Activated T-cell treated with anti-CD3 and anti-CD28 coated beads for 4 hours (primary cell): ENCODE measurements around the gene SMIM1.

Source experiments
- DNase-seq: peaks from one replicate; pipeline ENCODE4 v3.0.0-alpha.2; 2020

The SMIM1 gene, protein sequence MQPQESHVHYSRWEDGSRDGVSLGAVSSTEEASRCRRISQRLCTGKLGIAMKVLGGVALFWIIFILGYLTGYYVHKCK

DNA sequence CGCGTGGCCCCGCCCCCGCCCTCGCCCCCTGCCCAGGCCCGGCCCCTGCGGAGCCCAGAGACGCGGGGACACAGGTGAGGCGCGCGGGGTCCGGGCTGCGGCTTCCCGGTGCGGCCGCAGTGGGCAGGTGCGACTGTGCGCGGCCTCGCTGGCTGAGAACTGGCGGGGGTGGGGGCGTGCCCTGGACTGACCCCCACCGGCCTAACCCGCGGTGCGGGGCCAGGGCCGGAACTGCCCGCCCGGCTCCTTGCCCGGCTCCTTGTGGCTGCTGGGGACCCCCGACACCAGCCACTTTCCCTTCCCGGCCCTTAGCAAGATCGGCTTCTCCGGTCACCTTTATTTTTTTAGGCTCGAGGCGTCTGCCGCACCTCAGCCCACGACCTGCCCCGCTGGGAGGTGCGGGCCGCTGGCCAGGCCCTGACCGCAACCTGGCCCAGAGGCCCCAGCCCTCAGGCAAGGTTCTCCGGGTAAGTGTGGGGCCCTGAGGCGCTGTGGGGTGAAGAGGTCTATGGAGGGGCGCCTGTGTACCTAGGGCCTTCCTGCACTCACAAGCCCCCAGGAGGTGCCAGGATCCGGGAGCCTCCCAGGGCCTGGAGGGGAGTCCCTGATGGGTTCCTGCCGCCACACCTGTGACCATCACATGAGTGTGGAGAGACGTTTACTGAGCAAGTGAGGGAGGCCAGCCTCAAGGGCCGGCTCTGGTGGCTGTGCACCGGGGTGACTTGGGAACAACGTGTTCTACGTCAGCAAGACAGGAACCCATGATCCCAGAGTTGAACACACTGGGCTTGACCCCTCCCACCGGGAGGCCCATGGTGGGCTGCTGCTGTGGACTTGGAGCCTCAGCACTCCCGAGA lies at the start of gene SMIM1:
Gene SMIM1, plus strand, starts transcription at position 35 of the 857 bp plus-strand sequence. CDS start 2,625 bp downstream, outside the sequence.
- no peak for DNase-seq

DNA sequence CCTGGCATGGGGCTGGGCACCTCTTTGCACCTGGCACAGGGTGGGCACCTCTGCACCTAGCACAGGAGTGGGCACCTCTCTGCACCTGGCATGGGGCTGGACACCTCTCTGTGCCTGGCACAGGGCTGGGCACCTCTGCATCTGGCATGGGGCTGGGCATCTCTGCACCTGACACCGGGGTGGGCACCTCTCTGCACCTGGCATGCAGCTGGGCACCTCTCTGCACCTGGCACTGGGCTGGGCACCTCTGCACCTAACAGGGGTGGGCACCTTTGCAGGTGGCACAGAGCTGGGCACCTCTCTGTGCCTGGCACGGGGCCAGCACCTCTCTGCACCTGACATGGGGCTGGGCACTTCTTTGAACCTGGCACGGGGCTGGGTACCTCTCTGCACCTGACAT lies 49.7 kb upstream of the SMIM1 start:
- DNase-seq = no peak

DNA sequence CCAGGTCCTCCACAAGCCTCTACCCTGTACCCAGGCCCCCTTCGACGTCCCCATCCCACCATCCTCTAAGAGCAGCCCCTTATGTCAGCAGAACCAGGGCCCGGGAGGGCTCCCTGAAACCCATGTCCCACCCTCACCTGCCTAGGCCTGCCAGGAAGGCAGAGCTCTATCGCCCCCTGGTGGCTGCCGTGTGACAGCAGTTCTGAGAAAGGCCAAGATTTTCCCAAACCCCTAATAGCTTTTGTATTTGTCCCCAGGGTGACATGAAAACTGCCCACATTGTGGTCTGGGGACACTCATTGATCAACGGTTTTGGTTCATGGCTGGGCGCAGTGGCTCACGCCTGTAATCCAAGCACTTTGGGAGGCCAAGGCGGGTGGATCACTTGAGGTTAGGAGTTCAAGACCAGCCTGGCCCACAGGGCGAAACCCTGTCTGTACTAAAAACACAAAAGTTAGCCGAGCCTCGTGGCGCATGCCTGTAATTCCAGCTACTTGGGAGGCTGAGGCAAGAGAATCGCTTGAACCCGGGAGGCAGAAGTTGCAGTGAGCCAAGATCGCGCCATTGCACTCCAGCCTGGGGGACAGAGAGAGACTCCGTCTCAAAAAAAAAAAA lies 48.0 kb upstream of the SMIM1 start:
- DNase-seq = peak; percentile 72

DNA sequence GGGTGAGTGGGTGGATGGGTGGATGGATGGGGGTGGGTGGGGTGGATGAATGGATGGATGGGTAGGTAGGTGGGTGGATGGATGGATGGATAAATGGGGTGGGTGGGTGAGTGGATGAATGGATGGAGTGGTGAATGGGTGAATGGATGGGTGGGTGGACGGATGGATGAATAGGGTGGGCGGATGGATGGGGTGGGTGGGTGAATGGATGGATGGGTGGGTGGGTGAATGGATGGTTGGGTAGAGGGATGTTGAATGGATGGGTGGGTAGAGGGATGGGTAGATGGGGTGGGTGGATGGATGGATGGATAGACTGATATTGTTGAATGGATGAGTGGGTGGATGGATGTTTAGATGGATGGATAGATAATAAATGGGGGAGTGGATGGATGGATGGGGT lies 47.2 kb upstream of the SMIM1 start:
- DNase-seq = no peak

DNA sequence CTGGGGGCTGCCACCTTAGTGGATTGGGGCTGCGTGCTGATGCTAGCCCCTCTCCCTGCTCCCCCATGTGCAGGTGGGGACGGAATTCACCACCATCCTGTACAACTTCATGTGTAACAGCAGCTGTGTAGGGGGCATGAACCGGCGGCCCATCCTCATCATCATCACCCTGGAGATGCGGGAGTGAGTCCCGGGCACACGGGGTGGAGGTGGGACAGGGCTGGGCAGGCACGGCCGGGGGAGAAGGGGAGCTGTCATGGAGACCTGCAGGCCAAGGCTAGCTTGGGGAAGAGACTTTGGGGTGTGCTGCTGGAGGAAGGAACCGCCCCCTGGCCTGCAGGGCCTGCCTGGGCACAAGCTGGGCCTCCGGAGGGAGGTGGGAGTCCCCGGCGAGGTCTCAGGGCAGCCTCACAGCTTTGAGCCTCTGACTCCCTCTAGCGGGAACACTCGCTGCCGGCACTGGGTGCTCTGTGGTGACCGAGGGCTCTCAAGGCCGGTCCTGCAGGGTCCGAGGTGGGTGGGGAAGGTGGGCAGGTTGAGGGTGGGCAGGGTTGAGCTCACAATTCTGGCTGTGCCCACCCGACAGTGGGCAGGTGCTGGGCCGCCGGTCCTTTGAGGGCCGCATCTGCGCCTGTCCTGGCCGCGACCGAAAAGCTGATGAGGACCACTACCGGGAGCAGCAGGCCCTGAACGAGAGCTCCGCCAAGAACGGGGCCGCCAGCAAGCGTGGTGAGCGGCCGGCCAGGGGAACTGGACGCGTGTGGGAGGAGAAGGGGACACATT lies 45.3 kb upstream of the SMIM1 start:
- DNase-seq = no peak

DNA sequence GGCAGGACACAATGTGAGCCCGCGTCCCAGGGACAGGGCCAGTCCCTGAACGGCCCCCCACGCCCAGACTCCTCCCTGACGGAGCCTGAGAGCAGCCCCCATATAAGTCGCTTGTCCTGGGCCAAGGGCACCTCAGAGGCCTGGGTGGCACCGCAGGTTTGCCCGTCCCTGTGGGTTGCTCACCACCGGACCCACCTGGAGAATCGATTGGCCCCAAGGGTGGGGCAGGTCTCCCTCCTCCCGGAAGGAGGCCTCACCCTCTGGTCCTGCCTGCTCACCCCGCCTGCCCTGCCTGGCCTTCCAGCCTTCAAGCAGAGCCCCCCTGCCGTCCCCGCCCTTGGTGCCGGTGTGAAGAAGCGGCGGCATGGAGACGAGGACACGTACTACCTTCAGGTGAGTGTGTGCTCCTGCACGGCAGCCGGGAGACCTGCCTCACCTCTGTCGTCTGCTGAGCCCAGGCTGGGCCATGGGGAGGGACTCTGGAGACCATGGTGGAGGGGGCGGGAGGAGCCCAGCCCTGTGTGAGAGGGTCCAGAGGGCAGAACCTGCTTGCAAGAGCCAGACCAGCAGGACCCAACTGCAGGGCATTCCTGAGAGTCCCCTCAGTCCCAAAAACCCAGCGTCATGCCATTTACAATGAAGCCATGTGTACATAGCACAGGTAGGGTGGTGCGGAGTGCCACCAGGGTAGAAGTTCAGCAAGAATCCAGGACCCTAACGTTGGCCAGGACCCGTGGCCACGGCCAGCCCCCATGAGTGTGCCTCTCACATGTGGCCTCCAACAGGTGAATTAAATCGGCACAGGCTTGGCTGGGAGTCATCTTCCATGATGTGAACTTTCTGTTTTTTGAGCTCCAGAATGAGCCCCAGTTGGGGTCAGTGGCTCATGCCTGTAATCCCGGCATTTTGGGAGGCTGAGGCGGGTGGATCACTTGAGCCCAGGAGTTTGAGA lies 44.4 kb upstream of the SMIM1 start:
- DNase-seq = no peak

DNA sequence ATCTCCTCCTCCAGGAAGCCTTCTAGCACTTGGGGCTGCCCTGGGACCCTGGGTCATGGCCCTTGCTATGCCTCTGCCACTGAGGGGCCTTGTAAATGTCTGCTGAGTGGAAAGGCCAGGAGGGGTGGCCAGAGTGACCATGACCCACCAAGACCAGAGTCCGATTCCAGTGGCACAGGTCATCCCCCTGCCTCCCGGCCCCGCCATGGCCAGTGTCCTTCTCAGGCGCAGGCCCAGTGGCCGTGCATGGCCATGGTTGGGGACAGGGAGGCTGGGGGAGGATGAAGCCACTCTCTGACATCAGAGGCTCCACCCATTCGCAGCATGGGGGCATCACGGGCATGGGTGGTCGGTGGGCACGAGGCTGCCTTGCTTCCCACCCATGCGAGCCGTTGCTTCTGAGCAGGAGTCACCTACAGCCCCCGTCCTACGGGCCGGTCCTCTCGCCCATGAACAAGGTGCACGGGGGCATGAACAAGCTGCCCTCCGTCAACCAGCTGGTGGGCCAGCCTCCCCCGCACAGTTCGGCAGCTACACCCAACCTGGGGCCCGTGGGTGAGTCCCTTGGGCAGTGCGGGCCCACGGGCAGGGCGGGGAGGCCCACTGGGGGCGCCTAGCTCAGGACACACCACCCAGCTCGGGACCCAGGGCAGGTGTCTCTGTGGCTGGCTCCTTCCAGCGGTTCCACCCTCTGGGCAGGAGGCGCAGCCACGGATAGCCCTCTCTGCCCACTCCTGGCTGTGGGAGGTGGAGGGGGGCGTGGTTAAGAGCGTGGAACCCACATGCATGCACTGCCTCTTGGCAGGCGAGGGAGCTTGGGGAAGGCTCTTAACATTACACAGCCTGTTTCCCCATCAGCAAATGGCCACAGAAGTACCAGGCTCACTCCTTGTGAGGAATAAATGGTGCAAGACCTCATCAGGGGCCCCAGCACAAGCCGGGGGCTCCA lies 42.7 kb upstream of the SMIM1 start:
- no peak for DNase-seq

DNA sequence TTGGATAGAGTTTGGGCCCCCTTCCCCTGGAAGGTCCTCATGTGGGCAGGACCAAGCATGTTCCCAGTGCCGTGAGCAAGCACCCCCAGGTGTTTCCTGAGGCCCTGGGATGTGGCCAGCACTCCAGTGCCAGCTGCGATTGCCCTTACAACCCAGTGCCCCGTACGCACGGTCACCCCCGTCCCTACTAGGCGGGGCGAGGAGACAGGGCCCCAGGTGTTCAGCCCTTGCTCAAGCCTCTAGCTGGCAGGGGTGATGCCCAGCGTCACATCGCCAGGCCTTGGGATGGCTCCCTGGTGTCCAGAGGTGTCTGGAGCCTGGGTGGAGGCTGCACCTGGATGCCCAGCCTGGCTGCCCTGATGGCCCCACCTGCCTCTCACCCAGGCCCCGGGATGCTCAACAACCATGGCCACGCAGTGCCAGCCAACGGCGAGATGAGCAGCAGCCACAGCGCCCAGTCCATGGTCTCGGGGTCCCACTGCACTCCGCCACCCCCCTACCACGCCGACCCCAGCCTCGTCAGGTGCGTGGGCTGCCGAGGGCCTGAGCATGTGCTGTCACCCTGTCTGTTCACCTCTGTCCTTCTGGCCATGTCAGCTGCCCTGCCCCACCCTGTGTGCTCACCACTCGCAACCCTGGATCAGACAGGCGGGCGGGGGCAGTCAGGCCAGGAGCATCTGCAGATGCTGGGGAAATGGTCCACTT lies 41.9 kb upstream of the SMIM1 start:
- no peak for DNase-seq

DNA sequence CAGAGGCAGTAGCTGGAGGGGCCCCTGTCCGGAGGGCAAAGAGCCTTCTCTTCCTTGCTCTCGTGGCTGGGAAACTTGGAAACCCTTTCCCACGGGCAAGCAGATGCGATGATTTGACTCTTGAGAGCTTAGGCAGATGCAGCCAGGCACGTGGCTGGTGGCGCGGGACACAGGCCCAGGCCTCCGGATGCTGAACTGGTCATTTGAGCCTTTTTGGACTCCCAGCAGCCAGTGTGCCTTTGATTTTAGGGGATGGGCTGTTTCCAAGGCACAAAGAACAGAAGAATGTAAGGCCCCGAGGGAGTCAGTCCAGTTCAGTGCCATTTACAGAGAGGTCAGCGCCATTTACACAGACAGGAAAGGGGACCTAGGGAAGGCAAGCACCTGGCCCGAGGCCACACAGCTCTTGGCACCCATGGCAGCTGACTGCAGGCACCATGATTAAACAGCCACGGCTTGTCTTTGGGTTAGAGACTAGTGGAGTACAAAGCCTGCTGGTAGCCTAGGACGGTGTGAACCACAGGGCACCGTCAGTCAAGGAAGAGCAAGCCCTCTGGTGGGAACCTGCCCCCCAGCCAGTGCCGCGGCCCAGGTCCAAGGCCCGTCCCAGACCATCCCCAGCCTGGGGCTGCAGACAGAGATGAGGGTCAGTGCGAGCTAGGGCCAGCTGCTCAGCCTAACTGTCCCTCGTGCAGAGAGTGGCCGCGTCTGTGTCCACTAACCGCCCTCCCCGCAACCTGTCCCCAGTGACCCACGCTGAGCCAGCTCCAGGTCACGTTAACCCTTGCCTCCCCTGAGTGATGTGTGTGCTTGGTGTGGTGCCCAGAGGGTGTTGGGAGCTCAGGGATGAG lies 40.7 kb upstream of the SMIM1 start:
- DNase-seq = no peak

DNA sequence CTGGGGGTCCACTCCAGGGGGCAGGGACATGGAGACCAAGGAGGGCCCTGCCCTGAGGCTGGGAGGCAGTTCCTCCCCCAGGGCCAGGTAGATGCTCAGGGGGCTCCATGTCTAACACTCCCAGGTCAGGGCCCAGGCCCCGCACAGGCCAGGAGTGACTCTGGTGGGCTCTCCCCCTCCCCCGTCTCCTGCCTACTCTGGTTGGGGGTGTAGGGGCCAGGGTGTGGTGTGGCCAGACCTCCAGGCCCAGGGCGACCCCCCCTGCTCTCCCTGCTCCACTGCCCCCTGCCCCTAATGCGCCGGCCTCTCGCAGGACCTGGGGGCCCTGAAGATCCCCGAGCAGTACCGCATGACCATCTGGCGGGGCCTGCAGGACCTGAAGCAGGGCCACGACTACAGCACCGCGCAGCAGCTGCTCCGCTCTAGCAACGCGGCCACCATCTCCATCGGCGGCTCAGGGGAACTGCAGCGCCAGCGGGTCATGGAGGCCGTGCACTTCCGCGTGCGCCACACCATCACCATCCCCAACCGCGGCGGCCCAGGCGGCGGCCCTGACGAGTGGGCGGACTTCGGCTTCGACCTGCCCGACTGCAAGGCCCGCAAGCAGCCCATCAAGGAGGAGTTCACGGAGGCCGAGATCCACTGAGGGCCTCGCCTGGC lies 40.0 kb upstream of the SMIM1 start:
- no peak for DNase-seq

DNA sequence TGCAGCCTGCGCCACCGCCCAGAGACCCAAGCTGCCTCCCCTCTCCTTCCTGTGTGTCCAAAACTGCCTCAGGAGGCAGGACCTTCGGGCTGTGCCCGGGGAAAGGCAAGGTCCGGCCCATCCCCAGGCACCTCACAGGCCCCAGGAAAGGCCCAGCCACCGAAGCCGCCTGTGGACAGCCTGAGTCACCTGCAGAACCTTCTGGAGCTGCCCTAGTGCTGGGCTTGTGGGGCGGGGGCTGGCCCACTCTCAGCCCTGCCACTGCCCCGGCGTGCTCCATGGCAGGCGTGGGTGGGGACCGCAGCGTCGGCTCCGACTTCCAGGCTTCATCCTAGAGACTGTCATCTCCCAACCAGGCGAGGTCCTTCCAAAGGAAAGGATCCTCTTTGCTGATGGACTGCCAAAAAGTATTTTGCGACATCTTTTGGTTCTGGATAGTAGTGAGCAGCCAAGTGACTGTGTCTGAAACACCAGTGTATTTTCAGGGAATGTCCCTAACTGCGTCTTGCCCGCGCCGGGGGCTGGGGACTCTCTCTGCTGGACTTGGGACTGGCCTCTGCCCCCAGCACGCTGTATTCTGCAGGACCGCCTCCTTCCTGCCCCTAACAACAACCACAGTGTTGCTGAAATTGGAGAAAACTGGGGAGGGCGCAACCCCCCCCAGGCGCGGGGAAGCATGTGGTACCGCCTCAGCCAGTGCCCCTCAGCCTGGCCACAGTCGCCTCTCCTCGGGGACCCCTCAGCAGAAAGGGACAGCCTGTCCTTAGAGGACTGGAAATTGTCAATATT lies 39.3 kb upstream of the SMIM1 start:
- DNase-seq = no peak

DNA sequence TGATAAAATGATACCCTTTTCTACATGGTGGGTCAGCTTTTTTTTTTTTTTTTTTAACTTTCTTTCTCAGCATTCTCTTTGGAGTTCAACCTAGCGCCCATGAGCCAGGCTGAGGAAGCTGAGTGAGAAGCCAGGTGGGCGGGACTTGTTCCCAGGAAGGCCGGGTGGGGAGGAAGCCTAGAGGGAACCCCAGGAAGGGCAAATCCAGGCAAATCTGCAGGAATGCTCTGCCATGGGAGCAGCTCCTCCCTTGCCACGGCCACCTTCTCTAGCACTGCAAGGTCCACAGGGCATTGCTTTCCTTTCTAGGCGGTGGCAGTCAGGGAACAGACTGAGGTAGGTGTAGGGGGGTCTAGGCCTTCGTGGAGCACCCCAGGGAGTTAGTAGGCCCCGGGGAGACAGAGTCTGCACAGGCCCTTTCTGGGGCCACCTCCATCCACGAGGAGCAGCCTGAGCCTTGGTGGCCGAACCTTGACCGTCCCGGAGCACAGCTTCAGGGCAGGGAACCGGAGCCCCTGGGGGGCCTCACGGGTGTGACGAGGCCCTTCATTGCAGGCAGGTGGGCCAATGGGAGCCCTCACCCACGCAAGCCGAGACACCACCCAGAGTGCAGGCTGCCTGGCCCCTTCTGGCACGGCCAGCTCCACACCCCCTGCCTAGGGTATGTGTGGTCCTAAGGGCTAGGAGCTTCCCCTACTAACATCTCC lies 38.5 kb upstream of the SMIM1 start:
- DNase-seq = no peak

DNA sequence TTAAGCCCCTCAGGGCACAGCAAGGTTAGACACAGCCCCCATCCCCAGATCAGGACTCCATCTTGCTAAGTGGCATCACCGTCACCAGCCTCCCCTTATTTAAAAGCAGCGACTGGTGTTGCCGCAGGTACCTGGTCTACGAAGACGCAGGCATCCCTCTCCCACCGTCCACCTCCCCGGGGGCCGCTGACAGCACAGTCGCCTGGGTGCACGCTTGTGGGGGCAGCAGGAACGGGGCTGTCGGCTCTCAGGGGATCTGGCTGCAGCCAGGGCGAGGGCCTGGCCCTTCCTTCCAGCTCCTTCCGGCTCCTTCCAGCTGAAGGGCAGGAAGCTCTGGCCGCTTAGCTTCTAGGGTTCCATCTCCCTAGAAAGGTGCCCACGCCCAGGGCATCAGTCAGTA lies 37.9 kb upstream of the SMIM1 start:
- no peak for DNase-seq

DNA sequence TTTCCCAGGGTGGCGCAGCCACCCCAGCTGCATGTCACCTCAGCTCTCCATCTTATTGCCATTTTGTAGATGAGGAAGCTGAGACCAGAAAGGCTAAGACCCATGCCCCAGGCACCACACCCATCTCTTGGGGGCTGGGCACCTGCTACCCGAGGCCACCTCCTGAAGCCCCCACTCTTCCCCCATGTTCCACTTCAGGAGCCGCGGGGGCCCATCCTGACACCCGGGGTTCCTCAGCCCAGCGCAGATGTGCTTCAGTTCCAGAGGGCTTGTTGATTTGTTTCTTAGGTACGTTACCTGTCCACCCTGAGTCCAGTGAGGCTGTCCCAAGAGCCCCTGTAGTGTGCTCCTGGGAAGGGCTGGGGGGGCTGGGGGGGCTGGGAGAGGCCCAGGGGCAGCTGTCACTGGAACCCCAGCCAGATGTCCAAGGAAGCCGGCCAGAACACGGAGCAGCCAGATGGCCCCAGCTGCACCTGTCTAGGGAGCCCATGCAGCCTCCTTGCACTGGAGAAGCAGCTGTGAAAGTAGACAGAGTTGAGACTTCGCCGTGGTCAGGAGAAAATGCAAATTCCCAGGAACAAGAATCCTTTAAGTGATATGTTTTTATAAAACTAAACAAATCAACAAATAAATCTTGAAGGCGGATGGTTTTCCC lies 37.4 kb upstream of the SMIM1 start:
- no peak for DNase-seq

DNA sequence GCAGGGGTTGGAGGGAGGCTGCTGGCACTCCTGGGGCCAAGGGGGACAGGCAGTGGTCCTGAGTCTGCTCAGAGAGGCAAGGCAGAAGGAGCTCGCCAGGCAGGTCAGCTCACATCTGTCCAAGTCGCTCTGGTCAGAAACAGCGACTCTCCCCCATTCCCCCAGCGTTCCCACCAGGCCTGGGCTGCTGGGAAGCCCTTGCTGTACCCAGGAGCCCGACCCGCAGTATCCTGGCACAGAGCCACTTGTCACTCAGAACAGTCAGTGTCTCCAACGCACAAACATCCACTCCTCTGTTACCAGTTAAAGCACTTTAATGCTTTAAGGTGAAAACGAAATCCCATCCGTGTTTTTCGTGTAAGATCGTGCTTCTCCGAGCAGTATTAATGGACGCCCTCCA lies 36.9 kb upstream of the SMIM1 start:
- no peak for DNase-seq

DNA sequence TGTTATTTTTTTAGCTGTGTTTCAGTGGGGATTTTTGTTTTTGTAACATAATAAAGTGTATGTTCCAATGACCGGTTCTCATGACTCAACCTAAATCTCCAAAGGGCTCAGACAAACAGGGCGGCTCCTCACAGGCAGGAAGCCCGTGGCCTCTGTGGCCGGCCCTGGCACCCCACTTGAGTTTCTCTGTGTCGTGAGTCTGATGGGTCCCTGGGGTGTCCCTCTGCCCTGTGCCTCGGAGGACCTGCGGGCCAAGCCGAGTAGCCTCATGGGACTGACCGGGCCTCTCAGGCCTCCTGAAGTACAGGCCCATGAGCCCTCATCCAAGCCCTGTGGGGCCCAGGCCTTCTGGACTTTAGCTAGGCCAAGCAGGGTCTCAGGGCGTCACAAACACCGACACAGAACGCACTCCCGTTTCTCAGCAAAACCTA lies 36.4 kb upstream of the SMIM1 start:
- no peak for DNase-seq

DNA sequence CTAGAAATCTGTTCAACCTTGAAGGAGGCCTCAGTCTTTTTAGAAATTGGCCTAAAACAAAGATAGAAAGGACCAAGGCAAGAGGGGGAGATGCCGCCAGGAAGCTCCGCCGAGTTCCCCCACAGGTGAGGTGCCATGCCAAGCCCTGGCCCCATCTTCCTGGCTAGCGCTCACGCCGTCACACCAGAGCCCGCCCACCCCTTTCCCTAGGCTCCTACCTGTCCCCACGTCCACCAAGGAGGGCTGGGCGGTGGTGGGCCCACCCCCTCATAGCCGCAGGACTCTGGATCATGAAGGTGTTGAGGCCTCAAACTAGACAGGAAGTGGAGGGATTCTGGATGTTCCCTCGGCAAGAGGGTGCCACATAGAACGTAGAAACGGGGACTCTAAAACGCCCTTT lies 35.8 kb upstream of the SMIM1 start:
- no peak for DNase-seq
